Cardiac fibroblast (primary cell): Measurements from ENCODE around the gene PLPPR3.
"Not testable (repeated sequence)": the region's sequence is repeated elsewhere in the genome, so short reads cannot be mapped to it uniquely, and the experiment has no call there.

Source experiments
- DNase-seq, 2 donors: peaks; one replicate each; pipeline versions ENCODE4 v3.0.0 to v3.0.0-alpha.2; 2010; ENCODE audit warnings: low read depth in 2 of 2
- H3K4me3 ChIP-seq, 2 donors: replicated peaks in 1 of 2; 1 replicate in 1 of 2; 2 replicates in 1 of 2; pipeline ENCODE4 v1.5.1; 2011; ENCODE audit warnings: low read depth in 2 of 2, low read length in 2 of 2, mild to moderate bottlenecking in 2 of 2, moderate library complexity in 1 of 2
- TF ChIP-seq, protein P1 (sequence below): IDR thresholded peaks from one replicate; pipeline ENCODE4 v1.5.1; 2011; ENCODE audit warnings: low read depth, mild to moderate bottlenecking, low read length, inconsistent platforms

Gene PLPPR3

GRCh38 chr19:858868-859843 is 37.4 kb upstream of the PLPPR3 start, which contains the start of gene CFD:
CFD (plus strand) TSS chr19:859664; CDS start chr19:859690, 26 bp downstream.
- peak in 1 of 2 donors; percentile 46 for DNase-seq
- TF ChIP-seq, protein P1, sequence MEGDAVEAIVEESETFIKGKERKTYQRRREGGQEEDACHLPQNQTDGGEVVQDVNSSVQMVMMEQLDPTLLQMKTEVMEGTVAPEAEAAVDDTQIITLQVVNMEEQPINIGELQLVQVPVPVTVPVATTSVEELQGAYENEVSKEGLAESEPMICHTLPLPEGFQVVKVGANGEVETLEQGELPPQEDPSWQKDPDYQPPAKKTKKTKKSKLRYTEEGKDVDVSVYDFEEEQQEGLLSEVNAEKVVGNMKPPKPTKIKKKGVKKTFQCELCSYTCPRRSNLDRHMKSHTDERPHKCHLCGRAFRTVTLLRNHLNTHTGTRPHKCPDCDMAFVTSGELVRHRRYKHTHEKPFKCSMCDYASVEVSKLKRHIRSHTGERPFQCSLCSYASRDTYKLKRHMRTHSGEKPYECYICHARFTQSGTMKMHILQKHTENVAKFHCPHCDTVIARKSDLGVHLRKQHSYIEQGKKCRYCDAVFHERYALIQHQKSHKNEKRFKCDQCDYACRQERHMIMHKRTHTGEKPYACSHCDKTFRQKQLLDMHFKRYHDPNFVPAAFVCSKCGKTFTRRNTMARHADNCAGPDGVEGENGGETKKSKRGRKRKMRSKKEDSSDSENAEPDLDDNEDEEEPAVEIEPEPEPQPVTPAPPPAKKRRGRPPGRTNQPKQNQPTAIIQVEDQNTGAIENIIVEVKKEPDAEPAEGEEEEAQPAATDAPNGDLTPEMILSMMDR = no peak
- H3K4me3 ChIP-seq = no peak within 1 kb of the TSS

DNA sequence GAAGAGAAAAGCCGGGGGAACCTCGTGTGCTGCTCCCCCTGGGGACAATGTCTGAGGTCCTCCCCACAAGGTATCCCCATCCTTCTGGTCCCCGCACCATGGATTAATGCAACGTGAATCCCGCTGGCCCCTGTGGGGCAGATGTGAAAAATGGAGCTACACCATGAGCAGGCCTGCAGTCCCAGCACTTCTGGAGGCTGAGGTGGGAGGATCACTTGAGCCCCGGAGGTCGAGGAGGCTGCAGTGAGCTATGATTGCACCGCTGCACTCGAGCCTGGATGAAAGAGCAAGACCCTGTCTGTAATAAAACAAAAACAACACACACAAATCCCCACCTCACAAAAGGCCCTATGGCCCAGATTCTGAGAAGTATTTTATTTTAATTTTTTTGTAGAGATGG is 36.5 kb upstream of the PLPPR3 start:
- no peak for DNase-seq
- TF ChIP-seq, protein P1 = no peak
- H3K4me3 ChIP-seq = no peak overlapping the region

GRCh38 chr19:855566-856120 is 33.9 kb upstream of the PLPPR3 start:
- no peak overlapping the region for H3K4me3 ChIP-seq
- DNase-seq = no peak
- TF ChIP-seq, protein P1 = no peak

DNA sequence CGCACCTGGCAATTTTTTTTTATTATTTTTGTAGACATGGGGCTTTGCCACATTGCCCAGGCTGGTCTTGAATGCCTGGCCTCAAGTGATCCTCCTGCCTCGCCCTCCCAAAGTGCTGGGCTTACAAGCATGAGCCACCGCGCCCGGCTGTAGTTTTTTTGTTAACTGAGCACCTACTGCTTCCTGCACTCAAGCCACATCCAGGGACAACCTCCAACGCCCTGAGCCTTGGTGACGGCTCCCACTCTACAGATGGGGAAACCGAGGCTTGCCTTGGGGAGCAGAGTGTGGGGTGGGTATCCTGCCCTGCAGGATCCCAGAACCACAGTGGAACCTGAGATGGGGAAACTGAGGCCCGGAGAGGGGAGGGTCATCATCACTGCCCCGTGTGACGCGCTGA is 33.4 kb upstream of the PLPPR3 start:
- TF ChIP-seq, protein P1 = no peak
- DNase-seq = no peak
- H3K4me3 ChIP-seq = no peak overlapping the region

- TF ChIP-seq, protein P1 = no peak
- H3K4me3 ChIP-seq = no peak overlapping the region
- no peak for DNase-seq
These were observed 32.8 kb upstream of the PLPPR3 start for GRCh38 chr19:854549-854948.

GRCh38 chr19:853614-854220 is 32.0 kb upstream of the PLPPR3 start:
- not testable (repeated sequence) for H3K4me3 ChIP-seq, DNase-seq

DNA sequence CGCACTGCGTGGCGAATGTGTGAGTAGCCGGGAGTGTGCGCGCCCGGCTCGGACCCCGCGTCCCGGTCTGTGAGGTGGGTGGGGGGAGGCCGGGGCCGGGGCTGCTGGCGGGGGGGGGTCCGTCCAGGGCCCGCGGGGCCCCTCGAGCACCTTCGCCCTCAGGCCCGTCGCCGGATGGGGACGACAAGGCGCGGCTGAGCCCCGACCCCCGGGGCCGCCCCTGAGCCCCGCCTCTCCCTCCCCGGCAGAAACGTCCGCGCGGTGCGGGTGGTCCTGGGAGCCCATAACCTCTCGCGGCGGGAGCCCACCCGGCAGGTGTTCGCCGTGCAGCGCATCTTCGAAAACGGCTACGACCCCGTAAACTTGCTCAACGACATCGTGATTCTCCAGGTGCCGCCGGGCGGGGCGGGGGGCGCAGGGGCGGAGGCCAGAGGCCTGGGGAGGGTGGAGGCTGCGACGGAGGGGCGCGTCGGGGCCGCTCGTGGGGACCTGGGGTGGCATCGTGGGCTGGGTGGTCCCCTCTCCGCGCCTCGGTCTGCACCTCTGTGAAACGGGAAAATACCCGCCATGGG is 31.3 kb upstream of the PLPPR3 start:
- no peak overlapping the region for H3K4me3 ChIP-seq
- no peak for DNase-seq
- TF ChIP-seq, protein P1 = no peak
